PFSK-1 (cell line): ENCODE results near the gene LMO7.

Experiments used
- FOXP2 ChIP-seq: optimal IDR thresholded peaks from 2 replicates; pipeline ENCODE3; 2011; ENCODE audit warnings: borderline replicate concordance, control low read depth, inconsistent platforms; ENCODE audit not compliant: insufficient read depth; ENCODE audit errors: extremely low read length, extremely low read depth
- POLR2AphosphoS5 ChIP-seq: IDR thresholded peaks from 2 replicates; pipeline ENCODE4 v1.6.1; 2012; ENCODE audit warnings: low read depth, mild to moderate bottlenecking, control low read depth, low read length, moderate library complexity
- SIN3A ChIP-seq: IDR thresholded peaks from 2 replicates; pipeline ENCODE4 v1.6.1; 2012; ENCODE audit warnings: mild to moderate bottlenecking, low read length, moderate library complexity, borderline replicate concordance; ENCODE audit not compliant: insufficient read depth
- TAF1 ChIP-seq: IDR thresholded peaks from 2 replicates; pipeline ENCODE4 v1.6.1; 2012; ENCODE audit warnings: low read length, control low read depth, borderline replicate concordance; ENCODE audit not compliant: insufficient read depth
- TF ChIP-seq, protein P1 (sequence below), 2 experiments: IDR thresholded peaks; 2 replicates each; pipeline versions ENCODE4 v1.6.1 to v1.8.0; 2011 to 2012; ENCODE audit warnings: low read depth in 2 of 2, low read length in 2 of 2, control low read depth in 1 of 2, inconsistent platforms in 1 of 2, mild to moderate bottlenecking in 1 of 2, moderate library complexity in 1 of 2; ENCODE audit not compliant: insufficient read depth in 1 of 2

The LMO7 gene

DNA sequence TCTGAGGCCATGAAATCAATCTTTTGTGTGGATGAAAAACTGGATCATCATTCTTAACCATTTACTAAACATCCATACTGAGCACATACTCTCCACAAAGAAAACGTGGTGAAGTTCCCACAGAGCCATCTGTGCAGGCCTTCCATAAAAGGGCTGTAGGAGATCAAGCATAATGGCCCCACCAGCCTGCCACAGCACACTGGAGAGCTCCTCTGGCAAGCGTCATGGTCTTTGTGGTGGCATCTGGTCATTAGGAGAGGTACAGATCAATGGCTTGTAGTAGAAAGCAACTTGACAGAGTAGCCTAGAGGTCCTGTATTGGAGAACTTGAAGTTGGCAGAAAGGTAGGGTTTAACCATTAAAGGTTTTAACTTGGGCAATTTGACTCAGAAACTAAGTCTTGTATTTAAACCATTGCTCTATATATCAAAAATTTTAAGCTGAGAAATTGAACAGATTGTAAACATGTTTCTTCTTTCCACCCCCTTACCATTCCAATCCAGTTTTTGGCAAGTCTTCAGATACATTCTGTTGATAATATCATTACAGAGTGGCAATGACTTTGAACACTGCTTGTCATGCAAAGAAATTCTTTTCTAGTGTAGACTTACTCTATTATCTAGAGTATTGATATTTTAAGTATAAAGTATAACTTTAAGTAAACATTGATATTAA, 128.3 kb downstream of the LMO7 start:
- TF ChIP-seq, protein P1, sequence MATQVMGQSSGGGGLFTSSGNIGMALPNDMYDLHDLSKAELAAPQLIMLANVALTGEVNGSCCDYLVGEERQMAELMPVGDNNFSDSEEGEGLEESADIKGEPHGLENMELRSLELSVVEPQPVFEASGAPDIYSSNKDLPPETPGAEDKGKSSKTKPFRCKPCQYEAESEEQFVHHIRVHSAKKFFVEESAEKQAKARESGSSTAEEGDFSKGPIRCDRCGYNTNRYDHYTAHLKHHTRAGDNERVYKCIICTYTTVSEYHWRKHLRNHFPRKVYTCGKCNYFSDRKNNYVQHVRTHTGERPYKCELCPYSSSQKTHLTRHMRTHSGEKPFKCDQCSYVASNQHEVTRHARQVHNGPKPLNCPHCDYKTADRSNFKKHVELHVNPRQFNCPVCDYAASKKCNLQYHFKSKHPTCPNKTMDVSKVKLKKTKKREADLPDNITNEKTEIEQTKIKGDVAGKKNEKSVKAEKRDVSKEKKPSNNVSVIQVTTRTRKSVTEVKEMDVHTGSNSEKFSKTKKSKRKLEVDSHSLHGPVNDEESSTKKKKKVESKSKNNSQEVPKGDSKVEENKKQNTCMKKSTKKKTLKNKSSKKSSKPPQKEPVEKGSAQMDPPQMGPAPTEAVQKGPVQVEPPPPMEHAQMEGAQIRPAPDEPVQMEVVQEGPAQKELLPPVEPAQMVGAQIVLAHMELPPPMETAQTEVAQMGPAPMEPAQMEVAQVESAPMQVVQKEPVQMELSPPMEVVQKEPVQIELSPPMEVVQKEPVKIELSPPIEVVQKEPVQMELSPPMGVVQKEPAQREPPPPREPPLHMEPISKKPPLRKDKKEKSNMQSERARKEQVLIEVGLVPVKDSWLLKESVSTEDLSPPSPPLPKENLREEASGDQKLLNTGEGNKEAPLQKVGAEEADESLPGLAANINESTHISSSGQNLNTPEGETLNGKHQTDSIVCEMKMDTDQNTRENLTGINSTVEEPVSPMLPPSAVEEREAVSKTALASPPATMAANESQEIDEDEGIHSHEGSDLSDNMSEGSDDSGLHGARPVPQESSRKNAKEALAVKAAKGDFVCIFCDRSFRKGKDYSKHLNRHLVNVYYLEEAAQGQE (IDR thresholded peaks at IDR 0.05; ENCODE audit: insufficient read depth in 1 of 2, low read depth in 2 of 2, low read length in 2 of 2) = no peak
- TF ChIP-seq POLR2AphosphoS5 = no peak
- no peak for TF ChIP-seq FOXP2
- no peak for TF ChIP-seq TAF1
- no peak for TF ChIP-seq SIN3A

DNA sequence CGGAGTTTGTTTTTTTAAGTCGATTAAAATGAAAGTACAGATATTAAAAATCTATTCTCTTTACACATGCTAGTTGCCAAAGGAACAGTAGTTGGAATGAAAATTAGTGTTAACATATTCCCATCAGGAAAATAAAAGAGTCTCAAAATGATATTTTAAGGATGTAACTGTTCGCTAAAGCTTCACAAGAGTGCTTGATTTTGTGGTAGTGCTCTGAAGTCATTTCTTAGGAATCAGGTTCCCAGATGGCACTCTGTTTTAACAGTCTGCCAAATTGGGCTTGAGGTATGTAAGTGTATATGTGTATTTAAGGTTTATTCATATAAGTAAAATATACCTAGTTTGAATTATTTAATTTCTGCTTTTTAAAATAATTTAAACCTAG, 128.8 kb downstream of the LMO7 start:
- TF ChIP-seq SIN3A (no peak), TAF1 (no peak), POLR2AphosphoS5 (no peak), FOXP2 (no peak)
- TF ChIP-seq, protein P1 (IDR thresholded peaks at IDR 0.05; ENCODE audit: insufficient read depth in 1 of 2, low read depth in 2 of 2, low read length in 2 of 2) = no peak

DNA sequence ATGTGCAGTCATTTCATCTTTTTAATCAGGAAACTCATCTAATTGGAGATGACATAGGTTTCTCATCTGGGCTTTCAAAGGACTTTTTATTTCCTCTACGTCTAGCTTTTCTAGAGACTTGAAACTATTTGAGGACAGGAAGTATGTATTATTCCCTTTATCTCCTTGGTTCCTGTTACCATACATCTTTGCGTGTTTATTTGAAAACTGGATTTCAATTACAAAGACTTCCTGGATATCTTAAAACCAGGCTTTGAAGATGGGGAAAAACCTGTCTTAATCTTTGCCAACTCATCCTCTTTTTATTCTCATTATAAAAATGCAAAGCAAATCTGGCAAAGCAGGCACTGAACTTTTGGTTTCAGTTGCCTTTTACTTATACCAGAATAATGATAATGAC, 130.5 kb downstream of the LMO7 start:
- TF ChIP-seq FOXP2 (no peak), SIN3A (no peak), POLR2AphosphoS5 (no peak), TAF1 (no peak)
- TF ChIP-seq, protein P1 (IDR thresholded peaks at IDR 0.05; ENCODE audit: insufficient read depth in 1 of 2, low read depth in 2 of 2, low read length in 2 of 2) = no peak

DNA sequence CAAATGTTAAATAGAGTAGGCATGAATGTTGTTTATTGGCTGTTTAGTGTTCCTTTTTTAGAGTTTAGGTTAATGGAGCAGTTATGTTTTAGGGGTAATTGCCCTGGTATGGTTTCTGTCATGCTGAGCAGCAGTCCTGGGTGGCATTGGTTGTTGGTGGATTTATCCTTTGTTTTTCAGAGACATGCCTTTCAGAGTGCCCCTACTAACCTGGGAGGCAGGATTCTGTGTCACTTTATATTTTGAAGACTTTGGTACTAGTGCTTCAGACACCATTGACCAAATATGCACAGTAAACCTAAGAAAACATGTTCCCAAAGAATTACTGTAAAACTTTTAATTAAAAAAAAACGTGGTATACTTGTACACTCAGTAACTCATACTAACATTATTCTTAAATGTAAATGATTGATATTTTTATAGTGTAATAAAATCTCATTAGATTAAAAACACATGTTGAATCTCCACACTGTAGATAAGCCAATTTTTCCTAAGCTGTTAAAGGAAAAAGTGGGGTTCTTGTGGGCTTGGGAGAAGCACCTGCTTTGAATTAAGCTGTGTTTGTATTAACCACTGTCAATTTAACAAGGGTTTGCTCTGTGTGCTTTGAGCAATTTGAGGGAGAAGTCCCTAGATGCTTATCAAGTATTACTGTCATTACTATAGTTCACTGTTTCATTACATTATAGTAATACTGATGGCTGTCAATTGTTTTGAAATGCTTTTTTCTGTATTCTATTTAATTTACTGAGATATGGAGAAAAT, 133.2 kb downstream of the LMO7 start:
- TF ChIP-seq, protein P1 (IDR thresholded peaks at IDR 0.05; ENCODE audit: insufficient read depth in 1 of 2, low read depth in 2 of 2, low read length in 2 of 2) = no peak
- no peak for TF ChIP-seq FOXP2
- TF ChIP-seq SIN3A = no peak
- no peak for TF ChIP-seq POLR2AphosphoS5
- no peak for TF ChIP-seq TAF1
